GM21515 (cell line): Measurements from ENCODE around the gene JAG2.

Experiments
- ATAC-seq: cut with Tn5 transposase; IDR thresholded peaks from one replicate; pipeline ENCODE4 v1.9.1; 2021; ENCODE audit not compliant: unreplicated experiment

JAG2 gene

GRCh38 chr14:105204206-105204930 is 35.8 kb upstream of the JAG2 start:
- ATAC-seq, result no peak

GRCh38 chr14:105203701-105204100 is 35.1 kb upstream of the JAG2 start:
- ATAC-seq, result no peak

DNA sequence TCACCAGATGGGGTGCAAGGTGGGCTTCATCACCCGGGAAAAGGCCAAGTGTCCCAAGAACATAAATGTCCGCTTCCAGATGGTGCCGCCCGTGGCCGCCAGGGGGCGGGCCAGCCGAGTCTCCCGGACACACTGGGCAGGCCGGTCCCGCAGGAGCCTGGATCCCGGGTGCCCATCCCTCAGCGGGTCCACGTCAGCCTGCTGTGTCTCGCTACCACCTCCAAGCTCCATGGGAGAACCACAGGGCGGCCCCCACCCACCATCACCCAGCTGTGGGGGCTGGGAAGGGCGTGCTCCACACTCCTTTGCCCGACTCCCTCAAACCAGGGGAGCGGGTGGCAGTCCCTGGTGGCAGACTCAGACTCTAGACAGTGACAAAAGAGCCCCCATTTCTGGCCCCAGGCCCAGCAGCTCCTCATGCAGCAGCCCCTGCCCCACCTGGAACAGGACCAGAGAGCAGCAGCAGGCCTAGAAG is 34.5 kb upstream of the JAG2 start:
- no peak for ATAC-seq

- ATAC-seq, result no peak
Observed at GRCh38 chr14:105201925-105202513, 33.4 kb upstream of the JAG2 start.

GRCh38 chr14:105201156-105201924 is 32.8 kb upstream of the JAG2 start:
- ATAC-seq, result no peak

DNA sequence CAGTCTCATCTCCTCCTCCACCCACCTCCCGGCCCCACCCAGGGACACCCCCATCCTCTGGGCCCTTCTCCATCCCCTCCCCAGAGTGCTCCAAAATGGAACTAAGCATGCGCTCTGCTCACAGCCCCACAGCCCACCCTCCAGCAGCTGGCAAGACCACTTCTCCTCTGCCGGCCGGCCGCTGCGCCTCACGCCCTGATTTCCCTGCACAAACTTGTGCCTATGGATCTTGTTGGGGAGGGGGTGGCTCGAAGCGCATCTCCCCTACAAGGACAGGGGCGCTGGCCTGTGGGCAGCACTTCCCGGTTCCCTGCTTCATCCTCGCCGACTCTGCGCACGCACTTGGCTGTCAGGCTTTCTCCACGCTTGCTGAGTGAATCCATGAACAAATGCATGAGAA is 32.1 kb upstream of the JAG2 start:
- ATAC-seq, result no peak

- ATAC-seq, result no peak
Observed at GRCh38 chr14:105200074-105200473, 31.5 kb upstream of the JAG2 start.

DNA sequence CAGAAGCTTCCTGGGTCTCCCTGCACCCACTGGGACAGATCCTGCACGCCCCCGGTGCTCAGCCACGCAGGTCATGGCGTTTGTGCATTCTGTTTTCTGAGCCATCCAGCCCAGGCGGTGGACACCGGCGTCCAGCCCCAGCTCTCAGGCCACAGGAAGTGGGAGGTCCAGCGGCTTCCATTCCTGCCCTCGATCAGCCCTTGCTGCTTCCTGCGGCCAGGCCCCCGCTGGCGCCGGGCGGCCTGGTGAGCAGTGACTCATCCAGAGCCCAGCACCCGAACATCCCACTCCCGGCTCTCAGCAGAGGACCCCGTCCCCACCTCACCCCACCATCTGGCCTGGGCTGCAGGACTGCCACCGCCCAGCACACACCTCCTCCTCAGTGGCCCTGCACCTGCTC is 30.5 kb upstream of the JAG2 start:
- ATAC-seq, result no peak

DNA sequence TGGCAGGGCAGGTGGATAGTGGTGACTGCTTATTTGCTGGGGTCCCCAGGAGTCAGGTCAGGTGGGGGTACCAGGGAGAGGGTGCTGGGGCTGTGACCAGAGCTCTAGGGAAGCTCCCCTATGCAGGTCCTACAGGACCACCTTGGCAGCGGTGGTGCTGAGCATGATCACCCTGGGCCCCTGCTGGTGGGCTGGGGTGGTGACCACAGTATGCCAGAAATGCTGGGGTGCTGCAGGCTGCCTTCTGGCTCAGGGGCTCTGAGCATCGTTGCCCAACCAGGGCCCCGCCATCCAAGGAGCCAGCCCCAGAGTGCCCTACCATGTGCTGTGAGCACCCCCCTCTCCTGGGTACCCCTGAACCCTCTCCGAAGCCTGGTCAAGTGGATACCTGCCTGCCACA is 30.0 kb upstream of the JAG2 start:
- ATAC-seq, result no peak

DNA sequence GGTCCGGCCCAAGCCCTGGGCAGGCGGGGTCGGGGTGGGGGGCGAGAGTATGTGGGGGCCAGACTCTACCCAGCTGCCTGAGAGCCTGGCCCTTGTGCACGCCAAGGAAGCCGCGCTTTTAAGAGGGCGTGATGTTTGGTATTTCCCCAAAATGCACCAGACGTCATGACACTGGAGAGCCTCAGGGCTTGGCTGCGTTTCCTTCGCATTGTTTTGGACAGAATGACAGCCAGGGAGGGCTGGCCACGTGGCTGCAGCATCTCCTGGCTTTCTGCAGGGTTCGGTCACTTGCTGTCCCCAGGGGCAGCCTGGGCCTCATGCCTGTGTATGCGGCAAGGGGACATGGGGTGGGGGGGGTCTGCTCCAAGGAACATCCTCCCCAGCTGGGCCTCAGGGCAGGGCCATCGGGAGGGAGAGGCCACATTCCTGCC is 28.6 kb upstream of the JAG2 start:
- ATAC-seq, result no peak

DNA sequence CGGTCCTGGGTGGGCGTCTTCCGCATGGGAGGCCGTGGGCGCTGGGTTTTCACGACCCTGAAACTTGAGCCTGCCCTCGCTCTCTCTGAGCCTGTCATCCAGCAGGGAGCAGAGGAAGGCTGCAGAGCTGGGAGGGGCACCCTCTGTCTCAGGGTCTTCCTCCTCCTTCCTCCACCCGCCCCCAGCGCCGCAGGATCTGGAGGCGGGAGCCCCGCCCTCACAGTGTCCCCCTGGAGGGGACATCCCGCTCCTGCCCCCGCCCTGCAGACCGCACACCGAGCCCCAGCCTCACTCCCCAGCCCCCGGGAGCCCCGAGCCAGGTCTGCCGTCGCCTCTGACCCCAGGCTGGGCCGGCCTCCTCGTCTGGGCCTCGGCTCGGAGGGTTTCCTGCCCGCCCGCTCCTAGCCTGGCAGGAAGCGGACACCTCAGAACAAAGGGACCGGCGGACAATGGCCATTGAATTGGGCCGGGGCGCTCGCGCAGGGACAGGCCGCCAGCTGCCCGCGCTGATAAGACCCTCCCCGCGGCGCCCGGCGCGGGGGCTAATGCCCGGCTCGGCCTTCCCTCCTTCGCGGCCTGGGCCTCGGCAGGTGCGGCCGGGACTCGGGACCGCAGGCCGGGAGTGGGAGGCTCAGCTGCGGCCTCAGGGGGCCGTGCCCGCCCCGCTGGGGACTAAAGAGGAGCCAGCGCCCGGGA is 27.8 kb upstream of the JAG2 start:
- ATAC-seq, result no peak

- ATAC-seq, result no peak
Observed at GRCh38 chr14:105195522-105196264, 27.1 kb upstream of the JAG2 start.

- ATAC-seq, result no peak
Observed at GRCh38 chr14:105195051-105195450, 26.5 kb upstream of the JAG2 start.

DNA sequence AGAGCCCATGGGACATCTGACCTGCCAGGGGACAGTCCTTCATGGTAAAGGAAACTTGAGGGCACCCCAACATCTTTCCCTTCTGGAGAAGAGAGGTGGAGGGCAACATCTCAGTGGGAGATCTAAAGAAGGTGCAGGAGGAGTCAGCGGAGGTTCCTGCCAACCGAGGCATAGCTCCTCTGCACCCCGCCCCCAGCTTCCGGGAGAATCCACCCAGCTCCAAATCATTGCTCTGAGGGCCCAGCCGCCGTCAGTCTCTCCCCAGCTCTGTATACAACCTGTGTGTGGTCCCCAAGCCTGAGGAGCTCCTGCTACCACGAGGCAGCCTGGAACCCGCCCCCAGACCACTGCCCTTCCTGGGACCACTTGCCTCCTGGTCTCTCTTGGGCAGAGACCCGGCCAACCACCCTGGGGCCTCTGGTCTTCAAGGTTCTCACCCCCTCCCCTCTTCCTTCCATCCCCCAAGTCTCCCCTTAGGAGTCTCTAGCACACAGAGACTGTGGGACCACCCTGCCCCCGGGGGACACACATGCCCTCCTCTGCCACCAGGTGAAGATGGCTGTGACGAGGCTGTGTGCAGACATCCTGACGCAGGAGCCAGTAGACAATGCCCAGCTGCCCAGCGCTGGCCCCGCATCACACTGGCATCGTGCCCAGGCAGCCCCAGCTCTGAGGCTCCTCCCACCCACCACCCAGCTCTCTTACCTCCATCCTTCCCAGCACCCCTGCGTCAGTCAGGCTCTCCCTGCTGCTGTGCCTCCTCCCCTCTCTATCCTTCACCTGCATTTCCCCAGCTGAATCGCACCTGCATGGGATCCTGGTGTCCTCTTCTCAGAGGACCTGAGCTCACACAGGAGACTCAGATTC is 25.6 kb upstream of the JAG2 start:
- ATAC-seq, result no peak

DNA sequence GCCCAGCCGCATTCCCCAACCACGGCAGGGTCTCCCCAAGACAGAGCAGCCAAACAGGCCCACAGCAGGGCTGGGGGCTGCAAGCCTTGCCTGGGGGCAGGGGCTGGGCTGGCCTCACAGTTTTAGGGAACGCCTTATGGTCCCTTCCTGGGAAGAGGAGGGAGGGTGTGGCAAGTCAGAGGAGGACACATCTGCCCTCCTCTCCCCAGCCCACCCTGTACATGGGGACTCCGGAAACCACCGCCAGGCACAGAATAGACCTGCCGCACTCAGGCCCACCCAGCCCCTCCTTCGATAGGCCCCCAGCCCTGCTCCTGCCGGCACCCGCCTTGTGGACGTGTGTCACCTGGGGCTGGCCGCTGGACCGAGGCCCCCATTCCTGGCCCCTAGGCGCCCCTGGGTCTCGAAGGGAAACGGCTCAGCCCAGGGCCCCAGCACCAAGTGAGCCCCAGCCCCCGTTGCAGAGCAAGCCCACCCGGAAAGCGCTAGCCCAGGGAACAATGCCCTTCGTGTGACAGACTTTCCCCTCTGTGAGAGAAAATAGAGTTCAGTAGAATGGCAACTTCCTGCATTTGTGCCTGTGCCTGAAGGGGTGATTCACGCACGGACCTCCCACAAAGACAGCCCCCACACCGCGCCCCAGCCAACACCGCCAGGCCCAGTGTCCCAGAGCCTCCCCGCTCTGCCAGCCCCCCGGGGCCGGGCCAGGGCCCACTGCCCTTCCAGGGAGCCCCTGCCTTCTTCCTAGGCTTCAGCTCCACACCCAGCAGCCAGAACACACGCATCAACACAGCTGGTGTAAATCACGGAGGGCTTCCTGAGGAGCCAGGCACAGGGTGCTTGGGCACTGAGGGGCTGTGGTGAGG is 24.5 kb upstream of the JAG2 start:
- ATAC-seq, result no peak

- ATAC-seq, result no peak
Observed at GRCh38 chr14:105187935-105188524, 19.5 kb upstream of the JAG2 start.

DNA sequence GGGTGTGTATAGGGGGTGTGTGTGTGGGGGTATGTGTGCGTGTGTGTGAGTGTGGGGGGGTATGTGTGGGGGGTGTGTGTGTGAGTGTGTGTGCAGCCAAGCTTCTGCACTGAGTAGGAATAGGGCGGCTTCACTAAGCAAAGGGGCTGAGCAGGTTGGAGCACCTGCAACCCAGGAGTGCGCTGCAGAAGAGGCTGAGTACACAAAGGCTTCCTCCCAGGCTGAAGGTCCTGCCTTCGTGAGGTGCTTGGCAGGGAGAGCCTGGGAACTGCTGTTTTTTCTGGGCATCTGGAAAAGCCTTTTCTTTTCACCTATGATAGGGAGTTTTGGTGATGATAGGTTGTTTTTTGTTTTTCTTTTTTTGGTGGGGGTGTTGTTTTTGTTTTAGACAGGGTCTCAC is 18.5 kb upstream of the JAG2 start:
- ATAC-seq, result no peak

DNA sequence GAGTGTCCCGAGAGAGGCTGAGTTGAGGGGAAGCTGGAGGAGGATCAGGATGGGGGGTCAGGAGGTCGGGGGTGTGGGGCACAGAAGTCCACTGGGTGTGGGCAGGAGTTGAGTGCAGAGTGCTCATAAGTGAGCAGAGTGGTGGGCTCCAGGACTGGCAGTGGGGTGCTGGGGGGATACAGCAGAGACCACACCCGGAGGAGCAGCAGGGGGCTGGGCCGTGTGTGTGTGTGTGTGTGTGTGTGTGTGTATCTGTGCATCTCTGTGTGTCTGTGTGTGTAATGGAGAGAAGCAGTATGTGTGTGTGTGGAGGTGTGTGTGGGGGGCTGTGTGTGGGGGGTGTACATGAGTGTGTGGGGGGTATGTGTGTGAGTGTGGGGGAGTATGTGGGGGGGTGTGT is 17.4 kb upstream of the JAG2 start:
- ATAC-seq, result no peak
